Left ventricle myocardium inferior (tissue), 1 donor: ENCODE data around the gene CYP20A1. TPM values are rescaled to one million over a fixed set of nuclear protein-coding genes. Genes with fewer than 3 reads are reported as not detected.

Source experiments
- DNase-seq: peaks from one replicate; pipeline ENCODE4 v3.0.0-alpha.2; 2020
- H3K27ac ChIP-seq: fragments of 200-600 bp; replicated peaks from 2 replicates; pipeline ENCODE4 v1.8.0; 2021
- H3K27me3 ChIP-seq: fragments of 200-600 bp; 2 replicates; pipeline ENCODE4 v1.8.0; 2021; ENCODE audit warnings: low read depth
- H3K36me3 ChIP-seq: fragments of 200-600 bp; 2 replicates; pipeline ENCODE4 v1.8.0; 2021
- H3K4me1 ChIP-seq: fragments of 200-600 bp; 2 replicates; pipeline ENCODE4 v1.8.0; 2021
- H3K4me3 ChIP-seq: fragments of 200-600 bp; 2 replicates; pipeline ENCODE4 v1.8.0; 2021; ENCODE audit warnings: mild to moderate bottlenecking, moderate library complexity
- H3K9me3 ChIP-seq: fragments of 200-600 bp; replicated peaks from 2 replicates; pipeline ENCODE4 v1.8.0; 2021
- intact Hi-C: fragments of 100-400 bp; cut with micrococcal nuclease; formaldehyde crosslinking; loops from one replicate; pipeline ENCODE4 v1.11.0; 2022
- total RNA-seq: library from RNA; stranded (reverse); fragmentation: NEBNext Ultra II Directional; extraction: Animal tissue kit (Norgen Biotek cat#: 25700); gene quantifications from one replicate; pipeline ENCODE4 v1.2.1, GENCODE V29; 2021
- TF ChIP-seq, protein P1 (sequence below): fragments of 200-600 bp; IDR thresholded peaks from 2 replicates; pipeline ENCODE4 v1.8.0; 2021; ENCODE audit warnings: antibody characterized with exemption, mild to moderate bottlenecking, borderline replicate concordance
- donor health status: DM: no; HTN: yes; CAD: no; lungs with severe emphysema.

Gene CYP20A1
- total RNA-seq, 1 donor from 2014 or later: 11.9 TPM

DNA sequence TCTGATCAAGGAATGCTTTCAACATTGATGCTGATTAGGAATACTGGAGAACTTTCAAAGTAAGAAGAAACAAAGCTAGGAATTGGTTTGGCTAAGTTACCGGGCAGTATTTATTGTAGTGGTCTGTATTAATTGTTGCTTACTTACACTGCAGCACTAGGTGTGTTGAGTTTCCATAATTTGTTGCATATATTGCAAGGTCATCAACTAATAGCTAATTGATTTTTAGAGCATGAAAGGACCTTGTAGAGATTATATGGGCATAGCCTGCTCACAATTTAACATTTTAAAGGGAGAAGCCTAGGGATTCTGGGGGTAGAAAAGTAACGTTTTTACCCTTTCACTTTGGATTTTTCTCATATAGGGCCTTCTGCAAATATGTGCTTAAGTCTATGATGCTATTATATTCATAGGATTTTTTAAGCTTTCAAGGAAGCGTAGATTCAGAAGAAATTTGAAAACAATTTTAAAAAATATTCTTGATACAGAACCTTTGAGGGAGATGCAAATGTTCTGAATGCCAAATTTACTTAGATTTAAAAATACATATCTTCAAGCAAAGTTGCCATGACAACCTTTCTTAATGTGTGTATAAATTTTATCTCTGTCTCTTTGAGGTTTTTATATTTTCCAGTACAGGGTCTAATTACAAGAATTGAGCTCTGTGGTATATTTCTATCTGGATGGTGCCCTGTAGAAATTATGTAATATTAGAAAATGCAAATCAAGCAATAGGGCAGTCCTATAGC, 72.0 kb downstream of the CYP20A1 start:
- Histone ChIP-seq H3K27me3 (no peaks in the 10 kb centered on the region), H3K4me1 (no peaks in the 10 kb centered on the region)

DNA sequence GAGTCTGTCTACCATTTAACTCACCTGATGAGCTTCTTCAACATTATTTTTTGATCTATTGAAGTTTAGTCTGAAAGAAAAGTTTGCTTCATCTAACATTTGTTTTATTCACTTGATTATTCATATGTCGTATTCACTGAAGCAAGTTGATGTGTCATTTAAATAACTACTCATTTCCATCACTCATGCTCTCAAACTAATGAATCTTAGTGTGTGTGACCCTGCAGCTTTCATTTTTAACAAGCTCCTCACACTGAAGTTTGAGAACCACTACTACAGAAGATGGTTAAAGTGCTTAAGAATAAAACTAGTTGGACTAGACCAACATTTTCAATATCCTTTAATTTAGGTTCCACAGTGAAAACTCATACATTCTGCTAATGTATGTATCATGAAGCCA, 87.5 kb downstream of the CYP20A1 start:
- intact Hi-C loops: no loop called here

More for the DNA sequence above, 72.0 kb downstream of the CYP20A1 start:
- no peak overlapping the region for H3K4me3 ChIP-seq
- TF ChIP-seq, protein P1, sequence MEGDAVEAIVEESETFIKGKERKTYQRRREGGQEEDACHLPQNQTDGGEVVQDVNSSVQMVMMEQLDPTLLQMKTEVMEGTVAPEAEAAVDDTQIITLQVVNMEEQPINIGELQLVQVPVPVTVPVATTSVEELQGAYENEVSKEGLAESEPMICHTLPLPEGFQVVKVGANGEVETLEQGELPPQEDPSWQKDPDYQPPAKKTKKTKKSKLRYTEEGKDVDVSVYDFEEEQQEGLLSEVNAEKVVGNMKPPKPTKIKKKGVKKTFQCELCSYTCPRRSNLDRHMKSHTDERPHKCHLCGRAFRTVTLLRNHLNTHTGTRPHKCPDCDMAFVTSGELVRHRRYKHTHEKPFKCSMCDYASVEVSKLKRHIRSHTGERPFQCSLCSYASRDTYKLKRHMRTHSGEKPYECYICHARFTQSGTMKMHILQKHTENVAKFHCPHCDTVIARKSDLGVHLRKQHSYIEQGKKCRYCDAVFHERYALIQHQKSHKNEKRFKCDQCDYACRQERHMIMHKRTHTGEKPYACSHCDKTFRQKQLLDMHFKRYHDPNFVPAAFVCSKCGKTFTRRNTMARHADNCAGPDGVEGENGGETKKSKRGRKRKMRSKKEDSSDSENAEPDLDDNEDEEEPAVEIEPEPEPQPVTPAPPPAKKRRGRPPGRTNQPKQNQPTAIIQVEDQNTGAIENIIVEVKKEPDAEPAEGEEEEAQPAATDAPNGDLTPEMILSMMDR: no peak
- no peak overlapping the region for H3K27ac ChIP-seq
- intact Hi-C loops: no loop called here
- H3K9me3 ChIP-seq: no peaks in the 10 kb centered on the region
- H3K36me3 ChIP-seq: peaks cover 14% of the 10 kb centered on the region
- no peak for DNase-seq

DNA sequence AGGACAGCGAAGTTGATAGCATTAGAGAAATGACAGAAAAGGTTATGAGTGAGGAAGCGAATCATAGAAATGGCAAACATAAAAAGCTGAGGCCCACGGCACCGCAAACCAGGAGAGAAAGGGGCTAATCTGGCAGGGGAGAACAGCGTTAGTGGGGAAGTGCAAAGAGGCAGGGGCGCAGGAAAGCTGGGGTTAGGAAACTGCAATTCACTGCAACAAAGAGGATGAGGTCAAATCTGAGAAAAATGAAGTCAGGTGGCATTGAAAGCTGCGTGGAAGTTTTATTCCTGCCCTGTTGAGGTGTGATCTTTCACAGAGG, 88.7 kb downstream of the CYP20A1 start:
- Histone ChIP-seq H3K27ac (peak overlapping the region; percentile 86), H3K4me1 (peaks cover 40% of the 10 kb centered on the region), H3K4me3 (peak overlapping the region; percentile 95), H3K9me3 (no peaks in the 10 kb centered on the region), H3K36me3 (no peaks in the 10 kb centered on the region), H3K27me3 (no peaks in the 10 kb centered on the region)
- intact Hi-C loops: no loop called here
- TF ChIP-seq, protein P1: no peak
- no peak for DNase-seq

More for the DNA sequence above, 87.5 kb downstream of the CYP20A1 start:
- DNase-seq: no peak
- Histone ChIP-seq H3K27me3 (no peaks in the 10 kb centered on the region), H3K4me3 (no peak overlapping the region), H3K27ac (no peak overlapping the region), H3K9me3 (no peaks in the 10 kb centered on the region), H3K36me3 (no peaks in the 10 kb centered on the region), H3K4me1 (peaks cover 40% of the 10 kb centered on the region)
- TF ChIP-seq, protein P1: no peak

DNA sequence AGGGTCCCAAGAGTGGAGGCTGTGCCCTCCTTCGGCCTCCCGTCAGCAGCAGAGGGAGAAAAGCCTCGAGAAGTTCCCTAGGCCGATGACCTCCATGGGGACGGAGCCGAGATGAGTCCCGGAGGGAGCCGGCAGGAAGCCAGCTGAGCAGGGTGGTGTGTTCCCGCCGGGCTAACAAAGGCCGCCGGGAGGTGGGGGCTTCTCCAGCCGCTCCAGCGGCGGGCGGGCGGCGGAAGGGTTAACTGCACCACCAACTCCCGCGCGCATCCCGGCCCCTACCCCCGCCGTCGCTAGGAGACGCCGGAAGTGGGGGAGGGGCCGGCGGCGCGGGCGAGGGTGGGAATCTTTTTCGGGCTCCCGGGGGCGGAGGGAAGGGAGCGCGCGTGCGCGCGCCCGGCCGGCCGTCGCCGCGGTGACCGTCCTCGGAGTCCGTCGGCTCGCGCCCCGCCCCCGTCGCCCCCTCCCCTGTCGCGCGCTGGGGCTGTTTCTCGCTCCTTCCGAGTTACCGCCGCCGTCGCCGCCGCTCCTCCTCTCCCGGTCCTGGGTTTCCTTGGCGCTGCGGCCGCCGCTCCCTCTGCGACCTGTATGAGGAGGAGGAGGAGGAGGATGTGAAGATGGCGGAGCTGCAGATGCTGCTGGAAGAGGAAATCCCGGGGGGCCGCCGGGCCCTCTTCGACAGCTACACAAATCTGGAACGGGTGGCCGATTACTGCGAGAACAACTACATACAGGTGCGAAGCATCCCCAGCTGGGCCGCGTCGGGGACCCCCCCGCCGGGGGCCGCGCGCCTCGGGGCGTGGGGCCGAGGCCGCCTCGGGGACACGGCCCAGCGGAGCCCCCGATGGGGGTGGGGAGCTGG, 89.3 kb downstream of the CYP20A1 start, which contains the start of gene ABI2:
TSS of gene ABI2 (plus strand) at position 494 of the 859 bp plus-strand sequence. CDS start at position 615, 121 bp downstream.
- no peaks in the 10 kb centered on the region for H3K27me3 ChIP-seq
- peak within 1 kb of the TSS; percentile 95 for H3K4me3 ChIP-seq
- no peaks in the 10 kb centered on the region for H3K9me3 ChIP-seq
- intact Hi-C loops: no loop called here
- peaks cover 44% of the 10 kb centered on the region for H3K4me1 ChIP-seq
- no peaks in the 10 kb centered on the region for H3K36me3 ChIP-seq
- peak within 1 kb of the TSS; percentile 86 for H3K27ac ChIP-seq
- peak; percentile 89 for DNase-seq
- TF ChIP-seq, protein P1: no peak

DNA sequence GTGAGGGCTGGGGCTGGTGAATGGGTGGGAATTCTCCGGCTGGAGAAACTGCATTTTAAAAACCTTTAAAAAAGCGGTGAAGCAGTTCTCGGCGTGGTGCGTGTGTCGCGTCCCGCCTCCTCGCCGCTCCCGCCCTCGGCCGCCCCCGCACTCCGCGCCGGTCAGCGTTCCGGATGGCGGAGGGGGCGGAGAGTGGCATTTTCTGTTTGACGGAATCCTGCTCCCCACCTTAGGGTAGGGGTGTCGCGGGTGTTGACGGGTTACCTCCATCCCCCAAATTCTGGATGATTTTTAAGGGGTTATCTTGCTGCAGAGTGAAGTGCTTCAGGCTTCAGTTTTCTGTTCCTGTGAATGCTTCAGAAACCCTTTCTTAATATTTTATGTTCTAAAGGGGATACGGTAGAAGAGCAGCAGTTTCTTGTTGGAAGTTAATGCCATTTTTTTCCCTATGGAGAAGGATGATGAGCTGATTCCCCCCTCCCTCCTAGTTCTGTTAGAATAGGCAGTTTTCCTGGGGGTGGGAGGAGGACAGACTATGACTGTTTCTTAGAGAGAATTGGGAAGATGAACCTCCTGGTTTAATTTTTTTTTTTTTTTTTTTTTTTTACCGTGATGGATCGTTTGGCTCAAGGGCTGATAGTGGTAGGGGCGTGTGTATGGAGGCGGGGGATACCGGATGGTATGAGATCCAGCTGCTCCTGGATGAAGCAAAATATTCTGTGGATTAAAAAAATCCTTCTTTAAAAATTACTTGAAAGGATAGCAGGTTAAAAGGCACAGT, 90.1 kb downstream of the CYP20A1 start:
- Histone ChIP-seq H3K27ac (peak overlapping the region; percentile 86), H3K27me3 (no peaks in the 10 kb centered on the region)
- intact Hi-C loops: no loop called here

More for the DNA sequence above, 90.1 kb downstream of the CYP20A1 start:
- TF ChIP-seq, protein P1: no peak
- no peaks in the 10 kb centered on the region for H3K9me3 ChIP-seq
- H3K4me1 ChIP-seq: peaks cover 52% of the 10 kb centered on the region
- H3K36me3 ChIP-seq: peaks cover 1% of the 10 kb centered on the region
- DNase-seq: peak; percentile 57
- peak overlapping the region; percentile 95 for H3K4me3 ChIP-seq
